Ammon's horn (tissue), 1 donor: ENCODE results near the gene DGKI.

Experiments
- DNase-seq: peaks from one replicate; pipeline ENCODE4 v3.0.0-alpha.2; 2016; ENCODE audit warnings: low spot score

The DGKI gene

DNA sequence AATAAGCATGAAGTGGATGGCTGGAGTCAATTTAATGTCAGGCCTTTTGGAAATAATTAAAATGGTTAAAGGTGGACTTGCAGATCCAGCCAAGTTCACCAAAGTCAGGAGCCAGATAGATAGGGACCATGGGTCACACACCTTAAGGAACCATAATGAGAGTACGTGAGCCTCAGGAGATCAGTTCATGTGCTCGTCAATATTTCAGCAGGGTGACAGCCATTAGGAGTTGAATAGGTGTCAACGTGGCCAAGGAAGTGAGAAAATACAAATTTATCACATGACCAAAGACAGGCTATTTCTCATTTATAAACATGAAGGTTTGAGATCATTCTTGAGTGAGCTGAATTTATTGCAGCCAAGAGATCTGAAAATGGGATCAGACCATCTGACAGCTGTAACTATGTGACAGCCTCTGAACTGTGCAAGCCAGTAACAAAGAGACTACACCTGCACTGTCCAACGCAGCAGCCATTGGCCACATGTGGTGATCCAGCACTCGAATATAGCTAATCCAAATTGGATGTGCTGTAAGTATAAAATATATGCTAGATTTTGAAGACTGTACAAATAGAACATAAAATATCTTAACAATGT lies 253.6 kb downstream of the DGKI start:
- no peak for DNase-seq

DNA sequence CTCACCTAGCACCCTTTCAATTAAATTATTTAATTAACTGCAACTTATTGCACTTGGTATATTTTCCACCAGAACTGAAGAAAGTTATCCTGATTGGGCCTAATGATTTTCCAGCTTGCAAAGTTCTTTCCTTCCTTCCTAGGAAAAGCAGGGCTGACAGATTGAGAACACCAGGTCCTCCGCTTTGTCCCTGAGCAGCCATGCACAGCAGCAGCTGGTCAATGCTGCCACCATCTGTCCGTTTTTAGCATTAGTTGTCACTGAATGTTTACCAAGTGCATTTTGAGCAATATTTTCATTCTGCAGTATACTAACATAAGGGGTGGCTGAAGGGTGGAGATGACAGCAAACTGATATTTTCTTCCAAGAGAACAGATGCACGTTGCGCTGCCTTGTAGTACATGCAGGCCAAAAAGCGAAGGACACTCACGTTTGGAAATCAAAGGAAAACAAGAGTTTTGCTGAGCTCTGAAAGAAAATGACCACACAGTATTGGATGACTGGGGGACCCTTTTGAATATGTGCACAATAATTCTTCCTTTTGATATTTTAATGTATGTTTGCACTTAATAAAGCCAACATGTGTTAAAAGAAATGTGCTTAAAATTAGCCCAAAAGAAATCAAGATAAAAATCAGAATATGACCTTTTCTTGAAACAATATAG lies 254.4 kb downstream of the DGKI start:
- peak; percentile 88 for DNase-seq

DNA sequence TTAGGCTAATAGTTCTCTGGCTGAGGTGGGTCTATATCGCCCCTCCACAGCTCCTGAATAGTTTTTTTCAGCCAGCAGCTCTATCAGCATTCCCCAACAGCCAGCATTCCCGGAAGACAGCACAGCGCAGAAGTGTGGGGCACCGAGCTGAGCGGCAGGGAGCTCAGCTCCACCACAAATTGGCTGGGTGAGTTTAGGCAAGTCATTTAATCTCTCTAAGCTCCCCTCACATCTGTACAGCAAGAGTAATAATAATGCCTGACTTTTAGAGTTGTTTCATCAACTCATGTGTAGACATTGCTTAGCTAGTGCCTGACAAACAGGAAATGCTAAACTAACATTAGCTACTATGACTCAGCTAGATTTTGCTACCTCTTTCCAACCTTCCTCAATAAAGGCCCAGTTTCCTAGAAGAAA lies 255.3 kb downstream of the DGKI start:
- DNase-seq = no peak

DNA sequence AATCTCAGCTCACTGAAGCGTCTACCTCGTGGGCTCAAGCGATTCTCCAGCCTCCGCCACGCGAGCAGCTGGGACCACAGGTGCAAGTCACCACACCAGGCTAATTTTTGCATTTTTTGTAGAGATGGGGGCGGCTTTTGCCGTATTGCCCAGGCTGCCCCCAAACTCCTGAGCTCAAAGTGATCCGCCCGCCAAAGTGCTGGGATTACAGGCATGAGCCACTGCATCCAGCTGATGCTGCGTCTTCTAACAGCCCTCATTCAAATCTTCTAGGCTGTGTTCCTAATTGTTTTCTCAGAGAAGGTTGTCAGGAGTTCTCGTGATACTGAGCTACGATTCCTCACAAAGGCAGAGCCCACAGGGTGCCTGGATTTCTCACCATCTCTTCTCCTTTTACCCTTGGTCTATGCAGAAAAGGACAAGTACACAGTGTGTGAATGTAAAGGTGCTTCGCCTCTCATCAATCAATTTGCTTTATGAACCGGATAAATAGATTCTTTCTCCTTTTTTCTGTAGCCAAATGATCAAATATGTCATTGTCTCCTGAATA lies 255.9 kb downstream of the DGKI start:
- peak; percentile 6 for DNase-seq

DNA sequence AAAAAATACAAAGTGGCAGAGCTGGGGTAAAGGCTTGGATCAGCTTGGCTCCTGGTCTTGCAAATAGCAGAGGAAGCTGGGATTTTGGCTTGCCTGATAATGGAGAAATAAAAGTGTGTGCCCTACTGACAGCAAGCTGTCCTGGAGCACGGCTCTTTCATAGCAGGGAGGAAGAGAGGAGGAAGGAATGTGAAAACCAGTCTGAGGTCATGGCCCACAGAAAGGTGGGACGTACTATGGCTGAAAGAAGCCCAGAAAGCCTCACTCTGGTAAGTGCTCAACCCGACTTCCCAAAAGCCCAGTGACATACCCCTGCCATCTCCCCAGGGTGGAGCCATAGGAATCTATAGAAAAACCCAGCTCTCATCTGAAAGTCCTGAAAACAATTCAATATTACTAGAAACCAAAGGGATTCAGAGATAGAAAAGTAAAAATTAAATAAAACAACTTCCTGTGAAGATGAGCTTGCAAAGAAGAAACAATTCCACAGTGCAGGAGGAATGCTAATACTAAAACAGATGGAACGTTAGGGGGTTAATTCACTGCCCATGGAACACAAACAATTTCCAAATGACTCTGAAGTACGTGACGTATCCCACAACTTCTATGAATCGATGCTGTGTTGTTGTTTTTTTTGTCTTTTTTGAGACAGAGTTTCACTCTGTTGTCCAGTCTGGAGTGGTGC lies 256.6 kb downstream of the DGKI start:
- peak; percentile 5 for DNase-seq

- DNase-seq = no peak
Measured at GRCh38 chr7:137587326-137587725, 259.4 kb downstream of the DGKI start.

DNA sequence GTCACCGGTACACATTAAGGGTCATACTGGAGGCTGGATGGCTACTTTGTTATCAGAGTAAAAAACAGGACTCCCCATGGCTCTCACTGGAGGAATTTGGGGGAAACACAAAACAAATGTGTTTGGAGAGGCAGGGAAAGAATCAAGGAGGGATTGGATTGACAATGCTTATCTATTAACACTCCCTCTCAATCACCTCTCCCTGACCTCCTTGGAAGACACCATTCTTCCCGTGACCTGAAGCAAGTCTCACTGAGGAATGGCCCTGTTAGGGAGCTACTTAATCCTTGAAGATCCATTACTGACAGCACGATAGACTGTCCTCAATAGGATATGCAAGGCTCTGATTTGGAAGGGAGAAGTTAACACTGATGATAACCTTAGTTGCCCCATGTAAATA lies 261.2 kb downstream of the DGKI start:
- no peak for DNase-seq

GRCh38 chr7:137583172-137583571 lies 263.6 kb downstream of the DGKI start:
- no peak for DNase-seq

DNA sequence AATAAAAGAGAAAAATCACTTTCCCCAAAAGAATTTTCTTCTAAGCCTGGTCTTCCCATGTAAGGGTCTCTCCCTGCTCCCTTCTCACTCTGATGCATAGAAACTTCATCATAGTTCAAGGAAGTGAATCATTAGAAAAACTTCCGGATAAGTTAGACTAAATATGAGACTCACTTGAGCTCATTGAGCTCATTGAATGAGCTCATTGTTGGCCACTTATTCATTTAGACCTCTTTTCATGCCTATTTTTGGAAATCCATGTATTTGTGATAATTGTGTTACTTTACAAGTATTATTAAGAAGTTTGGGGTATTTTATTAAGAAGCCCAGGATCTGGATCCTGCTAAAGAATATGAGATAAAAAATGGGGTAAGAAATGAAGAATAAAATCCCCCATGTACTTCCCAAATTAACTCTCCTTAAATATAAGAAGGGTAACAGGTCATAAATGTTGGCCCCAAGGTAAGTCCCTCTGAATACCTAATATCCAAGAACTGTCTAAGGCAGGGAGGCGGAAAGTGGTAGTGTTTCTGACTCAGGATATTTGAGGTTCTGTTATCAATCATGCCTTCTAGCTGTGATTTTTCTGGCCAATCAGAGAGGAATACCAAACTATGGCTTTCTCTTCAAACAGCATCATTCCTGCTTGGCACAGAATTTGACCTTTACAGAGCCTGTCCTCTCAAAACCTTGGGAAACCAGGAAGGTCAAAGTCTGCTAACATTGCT lies 266.7 kb downstream of the DGKI start:
- DNase-seq = no peak

- no peak for DNase-seq
Measured at GRCh38 chr7:137578541-137578940, 268.2 kb downstream of the DGKI start.

- DNase-seq = no peak
Measured at GRCh38 chr7:137577184-137577583, 269.6 kb downstream of the DGKI start.

DNA sequence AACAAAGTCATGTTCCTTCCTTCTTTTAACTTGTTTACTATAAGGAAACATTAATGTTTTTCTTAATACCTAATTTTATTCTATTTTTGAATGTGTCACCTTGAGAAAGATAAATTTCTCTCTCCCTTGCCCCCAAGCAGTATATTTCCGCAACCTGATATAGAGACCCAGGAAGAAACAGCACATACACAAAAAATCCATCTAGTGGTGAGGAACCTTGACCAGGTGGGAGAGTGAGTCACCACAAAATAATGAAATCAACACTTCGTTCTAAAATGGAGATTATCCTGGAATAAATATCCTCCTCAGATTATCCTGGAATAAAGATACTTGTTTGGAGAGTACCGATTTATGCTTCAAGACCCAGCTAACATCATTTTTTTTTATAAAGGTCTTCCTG lies 270.3 kb downstream of the DGKI start:
- DNase-seq = no peak

- no peak for DNase-seq
Measured at GRCh38 chr7:137574812-137575211, 272.0 kb downstream of the DGKI start.

DNA sequence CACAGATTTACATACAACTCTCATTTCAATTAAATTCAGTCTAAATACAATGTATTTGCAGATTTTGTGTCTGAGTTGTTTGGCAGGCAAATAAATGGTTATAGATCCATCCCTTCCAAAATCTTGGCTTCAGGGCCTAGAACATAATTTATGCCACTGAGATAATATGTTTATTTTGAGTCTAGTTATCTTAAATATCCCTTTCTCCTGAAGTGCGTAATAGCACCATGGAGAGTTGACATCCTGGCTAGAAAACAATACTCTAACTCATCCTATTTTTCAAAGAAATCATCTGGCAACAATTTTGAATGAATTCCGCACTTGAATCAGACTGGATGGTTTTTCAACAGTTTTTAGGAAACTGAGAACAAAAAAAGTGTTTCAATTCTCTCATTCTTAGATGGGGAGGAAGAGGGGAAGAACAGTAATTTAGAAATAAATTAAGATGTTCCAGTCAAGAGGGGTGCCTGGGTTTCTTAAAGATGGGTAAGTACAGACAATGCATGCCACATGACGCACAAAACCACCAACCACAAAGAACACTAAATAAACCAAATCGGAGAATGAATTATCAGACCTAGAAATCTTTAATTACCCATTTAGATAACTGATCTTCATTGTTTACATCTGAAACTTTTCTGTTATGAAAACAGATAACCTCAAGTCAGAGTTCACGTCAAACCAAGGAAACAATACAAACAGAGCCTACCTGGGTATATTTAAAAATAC lies 274.6 kb downstream of the DGKI start:
- DNase-seq = no peak

- DNase-seq = no peak
Measured at GRCh38 chr7:137564677-137565076, 282.1 kb downstream of the DGKI start.

GRCh38 chr7:137563981-137564380 lies 282.8 kb downstream of the DGKI start:
- no peak for DNase-seq

DNA sequence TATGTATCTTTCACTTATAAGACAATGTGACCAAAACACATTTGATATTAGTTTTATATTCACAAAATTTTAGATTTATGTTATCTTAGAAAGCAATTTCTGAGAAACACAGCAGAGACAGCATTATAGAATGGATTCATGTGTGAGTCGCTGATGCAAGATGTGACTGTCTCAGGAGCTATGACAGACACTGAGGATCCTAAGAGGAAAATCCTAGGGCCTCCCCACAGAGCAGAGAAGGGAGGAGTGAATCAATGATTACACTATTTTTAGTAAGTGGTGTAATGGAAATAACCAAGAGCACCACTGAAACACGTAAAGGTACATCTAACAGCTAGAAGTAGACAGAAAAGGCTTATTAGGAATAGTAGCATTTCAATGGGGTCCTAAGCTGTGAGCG lies 299.3 kb downstream of the DGKI start:
- DNase-seq = no peak

DNA sequence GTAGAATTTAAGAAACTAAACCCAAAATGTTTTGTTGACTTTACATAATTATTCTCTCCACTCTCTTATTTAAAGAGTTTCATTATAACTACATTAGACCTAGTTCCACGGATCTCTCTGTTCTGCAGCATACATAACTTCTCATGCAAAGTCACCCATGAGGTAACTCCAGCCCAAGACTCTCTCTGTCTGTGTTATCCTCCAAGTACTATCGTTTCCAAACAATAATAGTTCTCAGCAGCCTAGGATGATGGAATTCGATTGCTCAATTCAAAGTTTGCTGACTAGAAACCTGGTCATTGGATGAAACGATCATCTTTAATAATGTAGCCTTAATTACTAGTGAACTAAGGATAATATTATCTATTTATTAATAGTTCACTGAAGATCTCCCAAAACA lies 300.1 kb downstream of the DGKI start:
- DNase-seq = no peak

GRCh38 chr7:137546009-137546408 lies 300.8 kb downstream of the DGKI start:
- no peak for DNase-seq

GRCh38 chr7:137545059-137545716 lies 301.6 kb downstream of the DGKI start:
- DNase-seq = no peak

DNA sequence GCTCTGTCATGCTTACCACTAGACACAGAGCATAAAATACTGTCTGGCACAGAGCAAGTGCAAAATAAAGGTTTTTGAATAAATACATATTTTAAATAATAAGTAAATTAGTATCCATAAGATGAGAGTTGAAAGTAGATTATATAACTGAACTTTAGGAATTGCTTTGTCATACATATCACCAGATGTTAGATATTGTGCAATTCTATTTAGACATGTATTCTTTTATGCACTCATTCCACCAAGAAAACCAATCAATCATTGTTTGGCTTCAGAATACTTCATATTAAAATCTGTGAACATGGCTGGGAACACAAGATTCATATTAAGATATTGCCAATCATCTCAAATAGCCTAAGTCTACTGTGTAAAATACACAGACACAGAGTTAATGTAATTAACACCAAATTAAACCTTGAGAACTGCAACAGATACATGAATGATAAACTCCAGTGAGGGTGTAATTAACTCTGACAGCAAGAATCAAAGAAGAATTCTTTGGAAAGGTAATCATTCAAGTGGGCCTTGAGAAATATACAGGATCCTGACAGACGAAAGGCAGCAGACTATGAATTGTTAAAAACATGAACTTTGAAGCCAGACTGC lies 302.2 kb downstream of the DGKI start:
- no peak for DNase-seq
